HG02798 (cell line): Measurements from ENCODE around the gene DTYMK.
"Not testable (repeated sequence)": the region's sequence is repeated elsewhere in the genome, so short reads cannot be mapped to it uniquely, and the experiment has no call there.

Experiments used
- ATAC-seq: cut with Tn5 transposase; IDR thresholded peaks from one replicate; pipeline ENCODE4 v1.9.1; 2021; ENCODE audit warnings: mild to moderate bottlenecking; ENCODE audit not compliant: unreplicated experiment, poor library complexity

Gene DTYMK, protein sequence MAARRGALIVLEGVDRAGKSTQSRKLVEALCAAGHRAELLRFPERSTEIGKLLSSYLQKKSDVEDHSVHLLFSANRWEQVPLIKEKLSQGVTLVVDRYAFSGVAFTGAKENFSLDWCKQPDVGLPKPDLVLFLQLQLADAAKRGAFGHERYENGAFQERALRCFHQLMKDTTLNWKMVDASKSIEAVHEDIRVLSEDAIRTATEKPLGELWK

GRCh38 chr2:241686650-241687425, at the start of gene DTYMK:
TSS of gene DTYMK (minus strand) at chr2:241686815. CDS start at chr2:241686783, 32 bp downstream.
- peak; percentile 97 for ATAC-seq

DNA sequence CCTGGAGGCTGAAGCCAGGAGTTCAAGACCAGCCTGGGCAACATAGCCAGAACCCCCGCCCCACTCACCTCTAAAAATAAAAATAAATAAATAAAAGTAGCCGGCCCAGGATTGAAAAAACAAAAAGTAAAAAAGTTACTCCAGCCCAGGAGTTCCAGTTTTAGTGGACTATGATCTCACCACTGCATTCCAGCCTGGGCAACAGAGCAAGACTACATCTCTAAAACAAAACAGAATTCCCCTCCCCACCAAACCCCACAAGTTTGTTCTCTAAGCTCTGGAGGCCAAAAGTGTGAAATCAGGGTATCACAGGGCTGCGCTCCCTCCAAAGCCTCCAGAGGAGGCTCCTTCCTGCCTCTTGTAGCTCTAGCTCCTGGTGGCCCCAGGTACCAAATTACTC, 49.5 kb upstream of the DTYMK start:
- no peak for ATAC-seq

DNA sequence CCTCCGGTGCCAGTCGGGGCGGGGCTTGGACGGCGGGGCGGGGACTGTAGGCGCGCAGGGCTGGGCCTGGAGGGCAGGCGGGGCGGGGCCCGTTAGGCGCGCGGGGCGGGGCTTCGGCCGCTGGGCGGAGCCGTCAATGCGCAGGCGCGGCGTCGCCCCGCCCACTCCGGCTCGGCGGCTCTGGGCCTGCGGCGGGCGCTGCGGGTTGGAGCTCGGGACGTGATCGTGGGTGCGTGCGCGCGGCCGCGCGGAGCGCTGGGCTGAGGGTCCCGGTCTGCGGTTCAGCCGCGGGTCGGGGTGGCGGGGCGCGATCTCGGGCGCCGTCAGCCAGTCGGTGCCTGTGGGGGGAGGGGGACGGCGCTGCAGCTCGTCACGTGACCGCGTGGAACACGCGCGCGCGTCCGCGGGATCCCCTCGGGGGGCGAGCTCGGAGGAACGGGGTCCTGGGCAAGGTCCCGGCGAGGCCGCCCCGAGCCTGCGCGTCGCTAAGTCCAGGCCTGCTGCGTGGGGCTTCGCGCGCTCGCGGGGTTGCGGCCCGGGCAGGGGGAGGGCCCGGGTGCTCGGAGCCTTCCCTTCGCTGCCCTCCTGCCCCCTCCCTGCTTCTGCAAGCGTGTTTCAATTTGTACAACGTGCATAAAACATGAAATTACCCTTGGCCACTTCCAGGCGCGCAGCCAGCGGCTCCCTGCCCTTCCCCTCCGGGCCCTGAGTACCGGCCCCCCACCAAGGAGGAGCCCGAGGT, 48.0 kb upstream of the DTYMK start, which contains the start of gene D2HGDH:
D2HGDH (plus strand) TSS at position 164 of the 742 bp plus-strand sequence. CDS start 595 bp downstream, outside the sequence.
- ATAC-seq, result peak; percentile 87

DNA sequence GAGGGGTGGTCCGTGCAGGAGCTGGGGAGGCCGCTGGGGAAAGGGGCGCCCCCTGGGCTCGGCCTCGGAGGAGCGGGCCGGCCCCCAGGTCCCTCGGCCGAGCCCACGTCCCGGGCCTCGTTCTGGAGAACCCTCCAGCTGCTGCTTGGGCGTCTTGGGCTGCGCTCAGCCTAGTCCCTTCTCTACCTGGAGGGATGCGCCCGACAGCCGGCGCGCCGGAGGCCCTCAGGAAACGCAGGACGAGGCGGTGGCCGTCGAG, 47.5 kb upstream of the DTYMK start:
- ATAC-seq, result no peak

GRCh38 chr2:241733391-241734207, 47.0 kb upstream of the DTYMK start:
- no peak for ATAC-seq

GRCh38 chr2:241732513-241733186, 46.0 kb upstream of the DTYMK start:
- not testable (repeated sequence) for ATAC-seq

GRCh38 chr2:241730671-241731293, 44.2 kb upstream of the DTYMK start:
- ATAC-seq, result no peak

GRCh38 chr2:241729868-241730267, 43.3 kb upstream of the DTYMK start:
- no peak for ATAC-seq

DNA sequence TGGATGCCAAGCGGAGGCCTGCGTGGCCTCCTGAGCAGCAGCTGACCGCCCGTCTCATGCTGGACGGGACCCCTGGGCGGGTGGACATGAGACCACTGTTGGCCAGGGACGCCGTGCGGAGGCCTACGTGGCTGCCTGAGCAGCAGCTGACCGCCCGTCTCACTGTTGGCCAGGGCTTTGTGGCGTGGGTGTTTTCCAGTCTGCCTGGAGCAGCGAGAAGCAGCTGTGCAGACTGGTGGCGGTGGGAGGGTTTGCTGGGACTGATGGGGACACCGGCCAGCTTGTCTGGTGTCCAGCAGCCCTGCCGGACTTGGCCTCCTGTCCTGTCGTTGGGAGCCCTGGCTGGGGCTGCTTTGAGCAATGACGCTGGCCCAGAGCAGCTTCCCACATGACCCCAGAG, 42.0 kb upstream of the DTYMK start:
- no peak for ATAC-seq

DNA sequence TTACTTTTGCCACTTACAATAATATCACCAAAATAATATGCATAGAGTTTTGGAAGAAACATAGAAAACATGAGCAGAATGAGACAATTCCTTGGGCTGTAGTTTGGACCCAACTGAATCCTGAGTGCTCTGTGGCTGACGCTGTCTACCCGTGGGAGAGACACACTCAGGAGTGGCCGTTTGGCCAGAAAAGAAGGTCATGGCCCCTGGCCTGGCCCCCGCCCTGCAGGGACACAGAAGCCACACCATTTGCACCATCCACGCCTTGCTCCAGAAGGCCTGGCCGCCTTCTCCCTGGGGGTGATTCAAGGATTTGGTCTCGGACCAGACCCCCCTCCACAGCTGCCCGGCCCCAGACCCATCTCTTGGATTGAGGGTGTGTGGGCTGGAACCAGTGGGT, 41.4 kb upstream of the DTYMK start:
- ATAC-seq, result no peak

DNA sequence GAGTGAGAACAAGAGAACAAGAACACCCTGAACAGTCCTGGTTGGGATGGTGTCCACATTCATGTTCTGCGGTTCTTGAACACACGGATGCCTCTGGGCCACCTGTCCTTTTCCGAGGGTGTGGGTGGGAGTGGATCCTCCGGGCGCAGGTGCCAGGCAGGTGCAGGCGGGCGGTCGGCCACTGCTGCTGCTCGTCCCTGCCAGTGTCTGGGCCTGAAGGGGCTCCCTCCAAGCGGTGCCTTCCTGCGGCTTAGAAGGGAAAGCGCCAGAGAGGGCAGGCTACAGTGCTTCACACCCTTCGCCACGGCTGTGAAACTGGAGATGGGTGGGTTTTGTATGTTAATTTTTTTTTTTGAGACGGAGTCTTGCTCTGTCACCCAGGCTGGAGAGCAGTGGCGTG, 39.8 kb upstream of the DTYMK start:
- ATAC-seq, result no peak

GRCh38 chr2:241724975-241725870, 38.6 kb upstream of the DTYMK start:
- ATAC-seq, result no peak

DNA sequence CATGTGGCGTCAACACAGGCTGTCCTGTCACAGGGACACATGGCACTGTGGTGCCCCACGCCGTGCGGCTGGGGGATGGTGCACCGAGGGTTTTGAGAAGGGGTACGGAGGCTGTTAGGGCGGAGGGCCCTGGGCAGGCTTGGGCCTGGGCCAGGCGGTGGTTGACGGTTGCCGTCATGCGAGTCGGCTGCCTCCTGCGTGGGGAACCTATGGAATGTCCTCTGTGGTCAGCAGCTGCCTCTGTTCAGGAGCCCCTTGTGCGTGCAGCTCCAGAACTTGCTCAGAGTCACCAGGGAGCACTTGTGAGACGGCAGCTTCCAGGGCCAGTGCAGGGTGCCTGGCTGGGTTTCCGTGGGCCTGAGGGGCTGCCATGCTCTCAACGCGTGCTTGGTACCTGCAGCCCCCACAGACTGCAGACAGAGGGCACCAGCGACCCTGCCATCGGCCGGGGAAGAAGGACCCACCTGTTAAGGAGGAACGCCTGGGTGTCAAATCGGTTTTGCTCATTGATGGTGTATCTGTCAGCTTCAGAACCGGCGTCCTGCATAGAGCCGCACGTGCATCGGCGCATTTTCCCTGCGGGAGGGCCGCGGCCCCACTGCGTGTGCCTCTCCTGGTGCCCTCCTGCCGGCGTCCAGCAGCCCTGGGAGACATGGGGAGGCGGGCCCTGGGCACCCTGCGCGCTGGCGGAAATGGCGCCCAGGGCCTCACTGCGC, 37.8 kb upstream of the DTYMK start:
- no peak for ATAC-seq

DNA sequence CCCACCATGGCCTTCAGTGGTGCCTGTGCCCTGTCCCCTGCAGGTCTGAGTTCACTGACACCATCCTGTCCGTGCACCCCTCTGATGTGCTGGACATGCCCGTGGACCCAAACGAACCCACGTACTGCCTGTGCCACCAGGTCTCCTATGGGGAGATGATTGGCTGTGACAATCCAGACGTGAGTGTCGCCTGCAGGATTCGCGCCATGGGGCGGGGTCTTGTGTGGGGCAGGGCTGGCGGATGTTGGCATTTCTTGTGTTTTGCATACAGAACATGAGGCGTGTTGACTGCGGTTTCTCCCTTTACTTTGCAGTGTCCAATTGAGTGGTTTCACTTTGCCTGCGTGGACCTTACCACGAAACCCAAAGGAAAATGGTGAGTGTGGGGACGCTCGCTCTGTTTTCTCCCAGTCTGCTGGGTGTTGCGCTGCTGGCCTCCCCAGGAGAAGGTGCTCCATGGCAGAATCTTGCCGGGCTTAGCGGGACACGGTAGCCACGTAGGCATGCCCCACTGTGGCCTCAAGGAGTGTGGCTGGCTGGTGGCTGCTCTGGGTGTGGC, 36.4 kb upstream of the DTYMK start:
- no peak for ATAC-seq

DNA sequence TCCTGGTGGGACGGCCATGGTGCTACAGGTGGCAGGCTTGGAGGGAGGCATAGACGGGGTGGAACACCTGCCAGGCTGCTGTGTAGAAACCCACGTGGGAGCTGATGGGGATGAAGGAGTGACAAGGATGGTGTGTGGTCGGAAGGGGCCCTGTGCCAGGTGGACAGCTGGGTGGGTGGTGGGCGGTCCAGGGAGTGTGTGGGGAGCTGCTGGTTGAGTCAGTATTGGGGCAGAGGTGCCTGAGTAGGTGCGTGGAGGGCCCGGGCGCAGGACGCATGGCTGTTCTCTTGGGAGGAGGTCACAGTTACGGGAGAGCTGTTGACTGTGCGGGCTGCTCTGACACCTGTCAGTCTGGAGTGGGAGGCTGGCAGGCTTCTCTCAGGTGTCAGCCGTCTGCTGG, 35.2 kb upstream of the DTYMK start:
- no peak for ATAC-seq

DNA sequence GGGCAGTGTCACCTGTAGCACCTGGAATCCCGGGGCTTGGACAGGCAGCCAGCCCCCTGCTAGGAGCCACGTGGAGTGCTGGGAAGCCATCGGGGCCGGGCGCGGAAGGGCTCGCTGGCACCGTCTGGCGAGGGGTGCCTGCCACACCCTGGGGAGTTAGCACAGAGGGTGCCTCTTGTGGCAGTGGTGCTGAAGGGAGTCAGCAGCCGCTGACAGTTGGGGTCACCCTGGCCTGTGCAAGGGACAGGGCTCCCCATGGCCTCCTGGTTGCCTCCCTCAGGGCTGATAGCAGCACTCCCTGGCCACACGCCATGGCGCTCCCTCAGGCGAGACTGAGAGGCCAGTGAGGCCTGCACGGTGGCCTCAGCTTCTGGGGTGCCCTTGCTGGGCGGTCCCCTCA, 33.9 kb upstream of the DTYMK start:
- ATAC-seq, result no peak

DNA sequence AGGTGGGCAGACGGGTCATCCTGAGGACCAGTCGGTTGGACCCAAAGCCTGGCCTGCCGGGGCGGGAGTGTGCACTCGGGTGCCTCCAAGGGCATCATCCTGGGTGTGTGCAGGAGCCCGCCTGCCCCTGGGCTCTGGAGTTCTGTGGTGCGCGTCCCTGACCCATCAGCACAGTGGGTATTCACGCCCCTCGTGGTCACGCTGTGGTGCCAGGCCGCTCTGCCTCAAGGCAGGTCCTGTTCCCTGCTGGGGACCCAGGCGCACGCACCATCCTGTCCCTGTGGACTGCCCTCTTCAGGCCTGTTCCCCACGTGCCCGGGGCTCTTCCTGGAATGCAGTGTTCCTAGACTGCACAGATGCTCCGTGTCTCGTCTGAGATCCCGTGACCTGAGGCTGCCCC, 33.5 kb upstream of the DTYMK start:
- ATAC-seq, result no peak

DNA sequence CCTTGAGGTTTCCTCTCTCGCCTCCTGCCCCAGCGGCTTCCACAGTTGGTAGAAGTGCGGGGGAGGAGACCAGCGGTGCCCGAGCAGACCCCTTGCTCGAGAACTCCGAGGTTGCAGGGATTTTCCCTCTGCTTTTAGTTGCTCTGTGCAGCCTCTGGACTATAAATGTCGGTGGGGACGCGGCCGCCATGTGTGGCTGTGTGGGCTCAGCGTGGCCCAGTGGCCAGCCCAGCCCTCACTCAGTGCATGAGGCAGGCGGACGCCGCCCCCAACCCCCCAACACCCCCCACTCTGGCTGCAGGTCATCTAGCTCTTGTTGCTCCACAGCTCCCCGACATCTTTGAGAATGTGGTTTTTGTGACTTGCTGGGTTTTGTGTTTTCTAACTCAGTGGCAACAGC, 32.5 kb upstream of the DTYMK start:
- ATAC-seq, result no peak
